GM12875 (cell line): Measurements from ENCODE around the gene THSD4.

ENCODE experiments used
- H3K4me3 ChIP-seq: one replicate; pipeline ENCODE4 v1.5.1; 2011; ENCODE audit warnings: low read depth, low read length, control low read depth
- CTCF ChIP-seq: IDR thresholded peaks from 2 replicates; pipeline ENCODE4 v1.5.1; 2011; ENCODE audit warnings: low read depth, mild to moderate bottlenecking, control low read depth, inconsistent platforms, low read length, moderate library complexity, borderline replicate concordance; ENCODE audit not compliant: insufficient read depth

Gene THSD4

DNA sequence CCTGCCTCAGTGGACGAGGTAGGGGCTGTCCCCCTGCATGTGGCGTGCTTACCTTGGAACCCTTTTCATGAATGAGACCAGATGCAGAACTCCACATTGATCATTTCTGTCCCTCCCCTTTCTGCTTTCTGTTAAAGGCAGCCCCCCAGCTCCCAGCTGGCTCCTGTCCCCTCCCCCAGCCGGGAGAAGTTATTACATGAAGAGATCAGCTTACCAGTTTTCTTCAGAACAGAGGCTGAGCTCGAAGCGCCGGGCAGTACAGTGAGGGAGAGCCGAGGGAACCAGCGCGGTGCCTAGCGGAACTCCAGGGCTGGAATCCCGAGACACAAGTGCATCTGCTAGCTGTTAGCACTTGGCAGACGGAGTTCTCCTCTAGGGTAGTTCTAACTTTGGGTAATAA, 431.7 kb downstream of the THSD4 start:
- no peak for TF ChIP-seq CTCF
- no peak overlapping the region for H3K4me3 ChIP-seq

- TF ChIP-seq CTCF = no peak
- H3K4me3 ChIP-seq = no peak overlapping the region
Measured at GRCh38 chr15:71548401-71548807, 433.1 kb downstream of the THSD4 start.

- no peak for TF ChIP-seq CTCF
- no peak overlapping the region for H3K4me3 ChIP-seq
Measured at GRCh38 chr15:71549091-71549490, 433.8 kb downstream of the THSD4 start.

- no peak overlapping the region for H3K4me3 ChIP-seq
Measured at GRCh38 chr15:71549697-71550096, 434.4 kb downstream of the THSD4 start.

GRCh38 chr15:71551566-71551965, 436.3 kb downstream of the THSD4 start:
- H3K4me3 ChIP-seq = no peak overlapping the region
- no peak for TF ChIP-seq CTCF

More at GRCh38 chr15:71549697-71550096, 434.4 kb downstream of the THSD4 start:
- TF ChIP-seq CTCF = no peak

DNA sequence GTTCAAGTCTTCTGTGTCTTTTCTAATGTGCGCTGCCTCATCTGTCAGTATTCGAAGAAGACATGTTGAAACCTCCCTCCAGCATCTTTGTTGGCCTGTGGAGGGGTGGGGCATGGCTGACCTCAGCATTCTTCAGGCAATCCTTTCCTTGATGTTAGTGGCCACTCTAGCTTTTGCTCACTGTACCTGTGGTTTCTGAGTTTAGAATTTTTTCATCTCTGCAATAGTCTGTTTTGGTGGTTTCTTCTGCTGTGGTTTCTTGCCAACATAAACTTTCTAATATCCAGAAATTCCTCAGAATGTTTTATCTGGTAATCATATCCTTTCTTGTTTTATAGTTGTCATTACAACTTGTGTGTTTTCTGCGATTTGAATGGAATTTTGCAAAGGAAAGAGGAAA, 443.8 kb downstream of the THSD4 start:
- TF ChIP-seq CTCF = no peak
- no peak overlapping the region for H3K4me3 ChIP-seq

DNA sequence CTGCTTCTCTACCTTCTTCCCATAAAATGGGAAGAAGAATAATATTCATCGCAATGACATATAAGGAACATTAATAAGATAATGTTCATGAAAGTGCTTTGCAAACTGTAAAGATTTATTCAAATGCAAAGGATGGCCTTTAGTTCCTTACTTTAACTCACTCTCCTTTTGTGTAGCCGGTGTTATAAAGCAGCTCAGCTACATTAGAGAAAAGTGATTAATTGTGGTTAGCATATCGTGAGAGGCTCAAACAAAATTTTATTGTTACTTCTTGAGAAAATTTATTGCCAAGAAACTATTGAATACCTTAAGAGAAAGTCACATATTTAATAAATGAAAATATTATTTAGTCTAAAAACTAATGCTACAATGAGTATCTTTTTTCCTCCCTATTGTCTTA, 444.3 kb downstream of the THSD4 start:
- no peak for TF ChIP-seq CTCF
- H3K4me3 ChIP-seq = no peak overlapping the region
